ENCODE results near the gene SIAH3.

DNA sequence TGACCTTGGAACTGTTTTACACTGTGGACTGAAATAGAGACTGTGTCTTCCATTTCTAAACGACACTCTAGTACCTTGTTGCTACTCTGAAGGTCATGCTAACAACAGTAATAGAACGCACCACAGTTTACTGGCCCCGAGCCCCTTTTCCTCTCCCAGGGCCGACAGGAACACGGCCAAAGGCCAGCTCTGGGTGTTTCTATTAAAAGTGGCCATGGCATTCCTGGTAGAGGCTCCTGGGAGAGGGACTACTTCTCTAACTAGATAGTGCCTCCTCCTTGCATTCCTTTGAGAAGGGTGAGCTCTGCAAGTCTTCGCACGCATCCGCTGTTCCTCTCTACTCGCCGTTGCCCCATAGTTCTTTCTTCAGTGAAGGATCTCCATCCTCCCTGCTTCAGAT lies 18.7 kb upstream of the SIAH3 start:
- TF ChIP-seq, protein P1, sequence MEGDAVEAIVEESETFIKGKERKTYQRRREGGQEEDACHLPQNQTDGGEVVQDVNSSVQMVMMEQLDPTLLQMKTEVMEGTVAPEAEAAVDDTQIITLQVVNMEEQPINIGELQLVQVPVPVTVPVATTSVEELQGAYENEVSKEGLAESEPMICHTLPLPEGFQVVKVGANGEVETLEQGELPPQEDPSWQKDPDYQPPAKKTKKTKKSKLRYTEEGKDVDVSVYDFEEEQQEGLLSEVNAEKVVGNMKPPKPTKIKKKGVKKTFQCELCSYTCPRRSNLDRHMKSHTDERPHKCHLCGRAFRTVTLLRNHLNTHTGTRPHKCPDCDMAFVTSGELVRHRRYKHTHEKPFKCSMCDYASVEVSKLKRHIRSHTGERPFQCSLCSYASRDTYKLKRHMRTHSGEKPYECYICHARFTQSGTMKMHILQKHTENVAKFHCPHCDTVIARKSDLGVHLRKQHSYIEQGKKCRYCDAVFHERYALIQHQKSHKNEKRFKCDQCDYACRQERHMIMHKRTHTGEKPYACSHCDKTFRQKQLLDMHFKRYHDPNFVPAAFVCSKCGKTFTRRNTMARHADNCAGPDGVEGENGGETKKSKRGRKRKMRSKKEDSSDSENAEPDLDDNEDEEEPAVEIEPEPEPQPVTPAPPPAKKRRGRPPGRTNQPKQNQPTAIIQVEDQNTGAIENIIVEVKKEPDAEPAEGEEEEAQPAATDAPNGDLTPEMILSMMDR (IDR thresholded peaks at IDR 0.05; ENCODE audit: borderline replicate concordance, extremely low read depth, low read length, poor library complexity, severe bottlenecking) = no peak
- no peak for TF ChIP-seq EZH2 (IDR thresholded peaks at IDR 0.05; ENCODE audit: borderline replicate concordance, low read depth, low read length, severe bottlenecking)

All from DND-41 (cell line).